ENCODE measurements around the gene NDUFV2. TPM values are rescaled to one million over a fixed set of nuclear protein-coding genes. Genes with fewer than 3 reads are reported as not detected.

The NDUFV2 gene
- total and polyA plus RNA-seq, 2 donors: 168 to 212 TPM

DNA sequence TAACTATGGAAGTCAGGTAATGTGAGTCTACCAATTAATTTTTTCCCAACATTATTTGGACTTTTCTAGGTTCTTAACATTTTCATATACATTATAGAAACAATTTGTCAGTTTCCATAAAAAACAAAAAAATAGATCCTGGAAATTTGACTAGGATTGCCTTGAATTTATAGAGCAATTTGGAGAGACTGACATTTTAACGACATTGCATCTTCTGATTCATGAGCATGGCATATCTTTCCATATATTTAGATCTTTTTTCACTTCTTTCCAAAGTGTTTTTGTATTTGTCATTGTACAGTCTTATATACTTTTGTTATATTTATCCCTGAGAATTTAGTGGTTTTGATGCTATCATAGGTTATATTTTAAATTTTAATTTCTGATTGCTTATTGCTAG is 76.1 kb downstream of the NDUFV2 start:
- H3K9me3 ChIP-seq (ENCODE audit: control insufficient read depth in 2 of 2, insufficient read depth in 1 of 2, low read length in 1 of 2): no peaks in the 10 kb centered on the region
- no peaks in the 10 kb centered on the region for H3K27me3 ChIP-seq (ENCODE audit: control insufficient read depth in 2 of 2, insufficient read depth in 1 of 2, low read length in 1 of 2)
- H3K4me3 ChIP-seq (ENCODE audit: low read length in 2 of 2): no peak overlapping the region
- H3K4me1 ChIP-seq (ENCODE audit: control insufficient read depth in 2 of 2, insufficient read depth in 2 of 2, low read length in 2 of 2): peaks cover 0 to 8% of the 10 kb centered on the region in 2 donors
- DNase-seq (ENCODE audit: low read depth in 6 of 9, low spot score in 9 of 9): no peak
- no peak overlapping the region for H3K27ac ChIP-seq (ENCODE audit: low read depth in 1 of 2, low read length in 1 of 2)
- H3K36me3 ChIP-seq (ENCODE audit: control insufficient read depth in 2 of 2, insufficient read depth in 2 of 2, low read length in 1 of 2): peaks cover 0 to 3% of the 10 kb centered on the region in 2 donors
- WGBS: 99% methylated on average over 1 of the region's 1 CpG

DNA sequence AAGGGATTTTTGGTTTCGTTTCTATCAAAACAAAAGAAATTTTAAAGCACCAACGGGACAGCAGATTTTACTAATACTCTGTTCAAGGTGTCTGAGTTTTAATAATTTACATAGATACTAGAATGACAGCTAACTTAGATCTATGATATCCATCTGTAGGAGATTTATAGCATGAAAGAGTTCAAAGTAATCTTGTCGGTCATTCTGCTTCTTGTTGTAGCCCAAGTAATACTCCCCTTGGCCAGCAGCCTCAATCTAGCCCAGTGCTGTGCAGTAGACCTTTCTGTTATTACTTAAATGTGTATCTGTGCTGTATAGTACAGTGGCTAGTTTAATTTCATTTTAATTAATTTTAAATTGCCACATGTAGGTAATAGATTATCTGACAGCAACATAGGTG is 78.8 kb downstream of the NDUFV2 start:
- H3K36me3 ChIP-seq (ENCODE audit: control insufficient read depth in 2 of 2, insufficient read depth in 2 of 2, low read length in 1 of 2): peaks cover 0 to 3% of the 10 kb centered on the region in 2 donors
- H3K9me3 ChIP-seq (ENCODE audit: control insufficient read depth in 2 of 2, insufficient read depth in 1 of 2, low read length in 1 of 2): no peaks in the 10 kb centered on the region
- no peak overlapping the region for H3K27ac ChIP-seq (ENCODE audit: low read depth in 1 of 2, low read length in 1 of 2)
- DNase-seq (ENCODE audit: low read depth in 6 of 9, low spot score in 9 of 9): no peak
- H3K27me3 ChIP-seq (ENCODE audit: control insufficient read depth in 2 of 2, insufficient read depth in 1 of 2, low read length in 1 of 2): no peaks in the 10 kb centered on the region
- 97% methylated on average over 3 of the region's 3 CpGs for WGBS
- H3K4me1 ChIP-seq (ENCODE audit: control insufficient read depth in 2 of 2, insufficient read depth in 2 of 2, low read length in 2 of 2): no peaks in the 10 kb centered on the region
- H3K4me3 ChIP-seq (ENCODE audit: low read length in 2 of 2): no peak overlapping the region

- WGBS: 70% methylated on average over 5 of the region's 5 CpGs
- no peaks in the 10 kb centered on the region for H3K27me3 ChIP-seq (ENCODE audit: control insufficient read depth in 2 of 2, insufficient read depth in 1 of 2, low read length in 1 of 2)
- H3K9me3 ChIP-seq (ENCODE audit: control insufficient read depth in 2 of 2, insufficient read depth in 1 of 2, low read length in 1 of 2): no peaks in the 10 kb centered on the region
- H3K36me3 ChIP-seq (ENCODE audit: control insufficient read depth in 2 of 2, insufficient read depth in 2 of 2, low read length in 1 of 2): peaks cover under 1 to 3% of the 10 kb centered on the region in 2 donors
- no peak overlapping the region for H3K27ac ChIP-seq (ENCODE audit: low read depth in 1 of 2, low read length in 1 of 2)
- DNase-seq (ENCODE audit: low read depth in 6 of 9, low spot score in 9 of 9): no peak
- no peak overlapping the region for H3K4me3 ChIP-seq (ENCODE audit: low read length in 2 of 2)
- no peaks in the 10 kb centered on the region for H3K4me1 ChIP-seq (ENCODE audit: control insufficient read depth in 2 of 2, insufficient read depth in 2 of 2, low read length in 2 of 2)
Measured at GRCh38 chr18:9182852-9183399, 80.4 kb downstream of the NDUFV2 start.

Other genes starting within 250 kb of the NDUFV2 start
- gene ANKRD12, start 34.1 kb downstream of the NDUFV2 start, total RNA-seq: 57.9 TPM
- gene ANKRD12, start 34.1 kb downstream of the NDUFV2 start, polyA plus RNA-seq: 13.0 TPM
- 7.8 TPM for gene TWSG1, start 232.1 kb downstream of the NDUFV2 start, total RNA-seq
- 10.6 TPM for gene TWSG1, start 232.1 kb downstream of the NDUFV2 start, polyA plus RNA-seq

Data from thymus (tissue), 11 donors.